GM19467 (cell line): ENCODE results near the gene ADARB2.

Experiments used
- ATAC-seq: cut with Tn5 transposase; IDR thresholded peaks from one replicate; pipeline ENCODE4 v1.9.1; 2021; ENCODE audit warnings: mild to moderate bottlenecking, moderate library complexity; ENCODE audit not compliant: unreplicated experiment

ADARB2 gene

DNA sequence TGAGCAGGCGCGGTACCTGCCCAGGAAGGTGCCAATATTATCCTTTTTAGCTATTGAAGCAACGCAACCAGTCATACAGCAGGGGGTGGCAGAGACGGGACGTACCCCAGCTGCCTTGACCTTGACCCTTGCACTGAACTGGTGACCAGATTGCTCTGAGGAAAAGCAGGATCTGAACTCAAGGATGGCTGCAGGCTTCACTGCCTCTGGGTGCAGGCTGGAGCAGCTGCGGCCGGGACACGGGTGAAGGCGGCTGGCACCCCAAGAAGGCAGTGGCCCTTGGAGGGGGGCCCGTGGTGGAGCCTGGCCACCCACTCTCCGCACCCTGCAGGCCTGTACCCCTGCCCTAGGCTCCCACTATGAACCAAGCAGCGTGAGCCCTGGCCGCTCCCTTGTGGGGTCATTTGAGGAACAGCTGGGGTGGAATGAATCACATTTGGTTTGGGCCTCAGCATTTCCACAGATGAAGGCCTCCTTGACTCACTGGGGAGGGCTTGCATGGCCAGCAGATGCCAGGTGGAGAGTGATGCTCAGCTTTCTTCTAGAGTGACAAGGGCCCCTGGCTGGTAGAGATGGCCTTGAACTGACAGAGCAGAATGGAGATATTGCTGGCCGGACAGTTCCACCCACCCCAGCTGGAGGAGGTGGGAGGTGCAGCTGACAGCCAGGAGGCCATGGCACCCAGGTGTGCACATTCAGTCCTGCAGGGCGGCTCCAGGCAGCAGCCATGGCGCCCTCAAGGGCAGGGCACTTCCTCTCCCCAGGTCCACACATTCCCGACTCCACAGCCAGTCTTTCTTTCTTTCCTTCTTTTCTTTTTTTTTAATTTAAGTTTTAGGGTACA lies 462.4 kb downstream of the ADARB2 start:
- no peak for ATAC-seq

DNA sequence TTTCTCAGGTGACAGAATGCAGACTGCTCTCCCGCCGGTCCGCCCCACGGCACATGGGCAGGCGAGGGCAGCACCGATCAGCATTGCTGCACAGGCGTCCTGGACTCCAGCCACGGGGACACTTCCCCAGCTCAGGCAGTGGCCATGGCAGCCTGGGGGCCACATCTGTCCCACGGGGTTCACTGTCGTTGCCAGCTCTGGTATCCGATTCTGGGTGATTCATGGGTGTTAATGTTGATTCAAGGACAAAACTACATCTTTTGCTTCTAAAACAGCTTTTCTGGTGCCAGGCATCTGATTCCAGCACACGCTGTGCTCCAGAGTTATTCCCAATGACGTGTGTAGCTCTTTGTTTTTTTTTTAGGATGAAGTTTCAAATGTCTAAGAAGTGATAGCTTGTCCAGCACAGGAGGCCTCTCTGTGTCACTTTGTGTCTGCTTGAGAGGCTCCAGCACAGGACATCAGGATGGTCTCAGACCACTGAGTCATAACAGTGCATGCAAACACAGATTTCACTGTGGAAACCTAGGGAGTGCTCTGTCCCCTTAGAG lies 463.1 kb downstream of the ADARB2 start:
- ATAC-seq: no peak

DNA sequence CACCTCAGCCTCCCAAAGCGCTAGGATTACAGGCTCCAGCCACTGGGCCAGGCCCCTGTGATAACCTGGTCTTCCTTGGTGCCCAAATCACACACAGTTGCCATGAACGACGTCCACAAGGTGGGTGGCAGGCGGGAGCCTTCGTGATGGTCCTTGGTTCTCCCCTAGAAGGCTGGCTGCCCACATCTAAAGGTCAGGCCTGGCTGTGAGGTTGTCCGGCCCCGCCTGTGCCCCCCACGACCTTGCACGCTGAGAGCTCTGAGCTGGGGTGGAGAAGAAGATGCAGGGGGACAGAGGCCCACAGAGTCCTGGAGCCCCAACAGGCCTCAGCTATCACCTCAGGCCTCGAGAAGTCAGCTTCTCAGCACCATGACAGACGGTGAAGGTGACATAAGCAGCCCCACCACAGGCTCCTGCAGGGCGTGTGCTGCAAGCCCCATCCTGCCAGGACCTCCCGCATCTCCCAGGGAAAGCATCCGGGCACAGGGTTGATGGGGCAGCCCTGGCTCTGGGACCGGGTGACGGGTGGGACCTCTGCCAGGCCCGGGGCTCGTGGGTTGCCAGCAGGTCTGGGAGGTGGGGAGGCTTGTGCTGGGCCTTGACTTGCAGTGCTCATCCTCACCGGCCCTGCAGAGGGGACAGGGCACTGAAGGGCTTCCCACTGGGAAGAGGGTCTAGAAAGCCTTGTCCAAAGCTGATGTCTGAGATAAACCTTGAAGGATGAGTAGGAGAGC lies 463.8 kb downstream of the ADARB2 start:
- no peak for ATAC-seq

DNA sequence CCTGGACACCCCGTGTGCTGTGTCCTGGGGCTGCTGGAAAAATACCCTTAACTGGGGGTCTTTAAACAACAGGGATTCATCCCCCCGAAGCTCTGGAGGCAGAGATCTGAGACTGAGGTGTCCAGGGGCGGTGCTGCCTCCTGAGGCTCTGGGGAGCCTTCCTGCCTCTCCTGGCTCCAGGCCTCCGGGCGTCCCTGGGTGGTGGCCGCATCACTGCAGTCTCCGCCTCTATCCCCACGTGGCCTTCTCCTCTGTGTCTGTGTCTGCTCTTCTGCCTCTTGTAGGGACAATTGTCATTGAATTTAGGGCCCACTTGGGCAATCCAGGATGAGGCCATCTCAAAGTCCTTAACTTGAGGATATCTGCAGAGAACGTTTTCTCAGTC lies 464.6 kb downstream of the ADARB2 start:
- no peak for ATAC-seq

DNA sequence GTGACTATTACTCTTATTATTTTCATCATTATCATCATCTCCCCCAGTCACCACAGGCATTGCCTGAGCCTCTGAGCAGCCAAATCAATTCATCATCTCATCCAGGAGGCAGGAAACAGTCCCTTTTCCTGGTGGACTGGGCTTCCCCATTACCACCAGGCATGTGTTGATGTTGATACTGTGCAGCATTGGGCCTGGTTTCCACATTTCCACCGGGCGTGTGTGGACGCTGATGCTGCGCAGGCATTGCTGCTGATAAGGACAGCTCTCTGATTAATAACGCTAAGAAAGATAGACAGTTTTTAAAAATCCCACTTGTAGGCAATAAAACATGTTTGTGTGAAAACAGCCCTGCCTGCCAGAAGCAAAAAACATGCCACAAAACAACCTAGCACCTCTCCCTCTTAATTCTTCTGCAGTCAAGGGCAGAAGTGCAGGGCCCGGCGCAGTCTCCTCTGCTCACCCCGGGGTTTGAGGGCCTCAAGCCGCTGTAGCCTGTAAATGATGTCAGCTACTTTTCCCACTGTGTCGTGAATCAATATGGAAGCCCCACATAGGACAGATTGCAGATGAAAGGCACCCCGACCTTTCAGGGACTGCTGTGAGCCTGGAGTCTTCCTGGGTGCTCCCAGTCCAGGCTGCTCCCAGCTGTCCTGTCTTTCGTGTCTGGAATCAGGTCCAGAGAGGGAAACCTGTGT lies 465.1 kb downstream of the ADARB2 start:
- ATAC-seq: no peak

DNA sequence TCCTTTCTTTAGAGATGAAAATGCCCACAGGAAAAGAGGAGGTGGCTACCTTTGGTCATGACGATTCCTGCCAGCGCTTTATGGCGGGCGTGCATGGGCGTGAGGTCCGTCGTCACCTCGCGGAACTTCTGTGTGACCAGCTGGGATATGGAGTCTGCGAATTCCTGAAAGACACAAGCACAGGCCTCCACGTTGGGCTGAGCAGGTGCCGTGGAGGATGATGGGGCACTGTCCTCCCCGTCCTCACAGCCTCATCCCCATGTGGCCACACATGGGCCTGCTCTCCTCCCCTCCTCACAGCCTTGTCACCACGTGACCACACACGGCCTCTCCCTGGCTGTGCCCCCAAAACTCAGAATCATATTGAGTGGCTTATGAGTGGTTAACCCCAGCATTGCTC lies 466.4 kb downstream of the ADARB2 start:
- ATAC-seq: no peak

DNA sequence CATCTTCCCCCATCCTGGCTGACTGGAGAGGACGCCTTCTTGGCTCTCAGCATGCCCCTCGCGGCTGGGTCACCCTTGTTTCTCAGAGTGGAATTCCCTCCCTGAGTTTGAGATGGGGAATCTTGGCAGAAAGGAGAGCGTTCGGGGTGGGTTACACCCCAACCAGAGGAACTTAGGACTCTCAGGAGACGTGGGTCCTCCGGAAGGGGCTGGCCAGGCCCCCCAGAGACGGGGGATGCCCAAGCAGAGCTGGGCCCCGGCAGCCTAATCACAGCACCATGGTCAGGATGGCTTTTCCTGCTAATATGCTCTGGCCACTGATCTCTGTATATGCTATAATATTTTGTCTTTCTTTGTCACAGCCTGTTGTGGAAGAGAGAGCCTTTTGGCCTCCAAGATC lies 466.8 kb downstream of the ADARB2 start:
- ATAC-seq: no peak

DNA sequence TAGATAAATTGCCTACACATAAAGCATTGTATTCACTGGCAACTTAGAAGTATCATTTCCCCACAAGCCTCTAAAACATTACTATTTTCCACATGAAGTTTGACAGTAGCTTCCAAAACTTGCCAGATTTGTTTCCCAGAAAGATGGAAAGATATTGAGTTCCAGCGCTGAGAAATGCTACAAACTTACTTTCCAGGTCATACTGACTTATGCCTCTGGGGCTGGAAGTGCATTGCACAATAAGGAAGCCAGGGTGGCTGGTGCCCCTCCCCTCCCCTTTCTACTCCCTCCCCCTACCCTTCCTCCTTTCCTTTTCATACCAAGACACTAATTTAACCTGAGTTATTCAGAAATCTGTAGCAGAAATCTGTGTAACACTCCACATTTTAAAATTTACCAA lies 468.5 kb downstream of the ADARB2 start:
- no peak for ATAC-seq

DNA sequence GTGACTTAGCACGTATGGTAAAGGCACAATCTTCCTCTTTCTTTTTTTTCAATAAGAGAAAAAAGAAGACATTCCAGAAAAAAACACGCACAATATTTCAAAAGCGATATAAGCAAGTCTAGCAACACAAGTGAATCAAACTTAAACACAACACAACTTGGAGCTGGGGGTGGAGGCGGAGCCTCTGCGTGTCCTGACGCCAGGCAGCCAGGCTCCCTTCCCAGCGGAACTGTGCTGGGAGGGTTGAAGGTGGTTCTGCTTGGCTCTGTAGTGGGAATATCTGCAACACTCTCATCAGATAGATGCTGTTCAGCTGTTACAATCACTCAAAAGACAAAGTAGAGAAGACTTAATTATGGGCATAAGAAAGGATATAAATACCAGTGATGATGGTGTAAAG lies 469.8 kb downstream of the ADARB2 start:
- no peak for ATAC-seq

DNA sequence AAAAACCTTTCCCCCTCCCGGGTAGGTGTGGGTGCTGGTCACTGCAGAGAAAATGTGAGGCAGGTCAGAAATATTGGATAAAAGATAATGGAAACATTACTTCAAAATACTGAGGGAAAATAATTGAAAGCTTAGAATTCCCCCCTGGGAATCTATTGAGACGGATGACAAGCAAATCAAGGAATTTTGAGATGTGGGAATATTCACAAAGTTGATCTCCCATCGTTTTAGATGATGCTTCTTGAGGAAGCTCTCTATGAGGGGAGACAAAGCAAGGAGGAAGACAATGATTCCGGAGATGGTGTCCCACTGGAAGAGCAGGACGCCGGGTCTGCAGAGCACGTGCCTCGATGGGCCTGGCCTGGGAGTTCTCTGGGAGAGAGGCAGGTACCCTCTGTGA lies 470.2 kb downstream of the ADARB2 start:
- no peak for ATAC-seq

DNA sequence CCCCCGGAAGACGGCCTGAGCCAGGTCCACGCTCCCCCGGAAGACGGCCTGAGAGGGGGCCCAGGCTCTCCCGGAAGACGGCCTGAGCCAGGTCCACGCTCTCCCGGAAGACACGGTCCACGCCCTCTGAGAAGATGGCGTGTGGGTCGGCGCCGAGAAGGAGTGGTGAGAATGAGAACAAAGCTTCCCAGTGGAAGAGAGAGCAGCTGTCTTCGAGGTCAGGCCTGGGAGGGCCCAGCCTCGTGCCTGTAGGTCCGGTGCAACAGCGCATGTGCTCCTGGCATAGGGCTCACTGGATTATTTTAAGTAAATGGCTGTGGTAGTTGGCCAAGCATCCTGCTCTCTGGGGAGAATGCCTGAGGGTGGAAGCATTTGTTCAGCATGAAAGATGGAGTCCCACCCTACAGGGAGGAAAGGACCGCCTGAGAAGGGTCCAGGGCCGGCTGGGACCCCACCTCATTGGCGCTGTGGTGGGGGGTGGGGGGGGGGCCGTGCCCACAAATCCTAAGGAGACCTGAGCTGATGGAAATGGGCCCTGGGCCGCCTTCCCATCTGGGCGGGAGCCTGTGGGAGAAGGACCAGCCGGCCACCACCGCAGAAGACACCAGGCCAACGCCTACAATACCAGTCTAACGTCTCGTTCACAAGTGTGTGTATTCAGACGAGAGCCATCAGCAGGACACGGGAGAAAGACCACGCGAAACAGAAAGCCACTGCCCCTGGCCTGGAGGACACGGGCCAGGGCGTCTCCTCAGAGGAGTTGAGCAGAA lies 471.1 kb downstream of the ADARB2 start:
- ATAC-seq: no peak

DNA sequence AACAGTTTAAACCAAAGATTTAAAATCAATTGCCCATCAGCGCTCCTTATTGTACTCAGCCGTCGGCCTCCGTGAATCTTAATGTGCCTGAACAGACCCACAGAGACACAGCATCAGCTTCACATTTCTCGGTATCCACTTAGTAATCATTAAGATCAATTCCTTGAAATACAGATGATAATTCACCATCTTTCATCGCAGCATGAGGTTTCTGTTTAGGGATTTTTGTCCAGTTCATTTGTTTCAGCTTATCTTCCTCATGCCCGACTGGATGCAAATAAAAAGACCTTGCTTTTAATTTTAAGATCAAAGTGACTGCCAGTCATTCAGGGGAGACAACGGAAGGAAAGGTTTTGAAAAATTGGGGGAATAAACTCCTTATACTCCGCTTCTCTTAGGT lies 473.3 kb downstream of the ADARB2 start:
- no peak for ATAC-seq

DNA sequence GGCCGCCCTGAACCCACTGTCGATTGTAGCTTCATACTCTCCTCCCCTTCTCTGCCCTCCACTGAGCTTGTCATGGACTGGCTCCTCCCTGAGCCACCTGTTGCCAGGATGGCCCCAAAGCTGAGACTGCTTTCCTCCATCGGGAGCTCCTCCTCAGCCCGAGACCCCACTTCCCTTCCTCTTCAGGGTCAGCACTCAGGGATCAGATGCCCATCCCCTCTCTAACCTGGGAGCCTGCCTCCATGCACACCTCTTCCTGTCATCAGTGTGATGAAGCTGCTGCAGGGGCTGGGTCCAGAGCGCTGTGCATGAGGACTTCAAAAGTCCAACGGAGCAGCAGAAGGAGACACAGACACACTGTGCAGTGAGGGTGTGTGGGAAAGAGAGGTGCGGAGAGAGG lies 480.1 kb downstream of the ADARB2 start:
- no peak for ATAC-seq

DNA sequence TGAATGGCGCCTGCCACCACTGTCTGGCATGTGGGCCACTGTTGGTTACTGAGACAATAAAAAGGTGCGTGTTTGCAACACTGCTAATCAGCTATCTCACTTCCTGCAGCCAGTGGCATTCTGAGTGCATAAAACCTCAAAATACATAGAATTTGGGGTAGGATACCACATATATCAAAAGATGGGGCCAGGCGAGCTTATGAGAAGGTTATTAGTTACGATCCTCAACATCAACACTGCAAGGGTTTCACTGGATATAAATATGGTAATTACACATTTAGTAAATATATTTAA lies 480.9 kb downstream of the ADARB2 start:
- ATAC-seq: no peak

DNA sequence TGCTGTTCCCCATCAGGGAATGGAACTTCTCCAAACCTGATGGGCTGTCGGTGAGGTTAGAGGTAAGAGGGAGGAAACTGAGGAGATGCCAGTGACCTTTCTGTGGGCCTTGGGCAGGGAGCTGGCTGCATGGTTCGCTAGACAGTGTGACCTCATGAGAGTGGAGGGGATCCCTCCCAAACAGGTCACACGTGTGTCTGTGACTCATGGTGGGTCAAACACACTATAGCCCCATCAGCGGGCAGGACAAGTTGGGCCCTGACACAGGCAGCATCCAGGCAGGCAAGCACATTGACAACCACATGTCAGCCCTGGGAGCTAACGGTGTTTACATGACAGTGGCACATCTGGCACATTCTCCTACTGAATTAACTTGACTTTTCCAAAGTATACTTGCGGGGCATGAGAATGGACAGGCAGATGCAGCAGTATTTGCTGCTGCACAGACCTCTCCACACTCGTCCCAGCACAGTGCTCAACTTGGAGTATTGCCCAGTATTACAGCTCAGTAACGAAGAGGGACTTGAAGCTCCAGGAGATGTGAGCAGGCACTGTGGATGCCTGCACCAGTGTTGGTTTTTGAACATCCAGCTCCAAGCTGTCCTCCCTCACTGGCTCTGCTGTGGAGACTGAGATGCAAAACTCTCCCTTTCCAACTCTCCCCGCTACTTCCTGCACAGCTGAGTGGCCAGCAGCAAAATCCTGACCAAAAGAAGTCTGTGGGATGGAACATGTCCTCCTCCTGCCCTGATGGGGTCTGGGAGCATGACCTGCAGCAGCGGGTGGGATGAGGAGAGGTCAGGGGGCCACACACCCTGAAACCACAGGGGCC lies 481.5 kb downstream of the ADARB2 start:
- no peak for ATAC-seq

DNA sequence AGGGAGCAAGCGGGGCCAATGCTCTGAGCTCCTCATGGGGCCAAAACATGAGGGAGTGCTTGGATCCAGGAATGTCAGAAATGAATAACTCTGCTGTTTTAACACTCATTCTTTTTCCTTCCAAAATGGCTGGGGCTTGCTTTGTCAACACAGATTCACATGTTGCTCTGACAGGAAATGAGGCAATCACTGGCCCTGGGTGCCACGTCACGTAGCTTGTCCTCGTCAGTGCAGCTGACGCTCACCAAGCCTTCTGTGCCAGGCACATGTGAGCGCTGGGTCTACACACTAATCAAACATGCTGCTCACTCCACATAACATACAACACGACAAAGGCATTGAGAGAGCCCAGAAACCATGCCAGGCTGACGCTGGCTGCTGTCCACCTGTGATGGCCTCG lies 482.2 kb downstream of the ADARB2 start:
- ATAC-seq: no peak

DNA sequence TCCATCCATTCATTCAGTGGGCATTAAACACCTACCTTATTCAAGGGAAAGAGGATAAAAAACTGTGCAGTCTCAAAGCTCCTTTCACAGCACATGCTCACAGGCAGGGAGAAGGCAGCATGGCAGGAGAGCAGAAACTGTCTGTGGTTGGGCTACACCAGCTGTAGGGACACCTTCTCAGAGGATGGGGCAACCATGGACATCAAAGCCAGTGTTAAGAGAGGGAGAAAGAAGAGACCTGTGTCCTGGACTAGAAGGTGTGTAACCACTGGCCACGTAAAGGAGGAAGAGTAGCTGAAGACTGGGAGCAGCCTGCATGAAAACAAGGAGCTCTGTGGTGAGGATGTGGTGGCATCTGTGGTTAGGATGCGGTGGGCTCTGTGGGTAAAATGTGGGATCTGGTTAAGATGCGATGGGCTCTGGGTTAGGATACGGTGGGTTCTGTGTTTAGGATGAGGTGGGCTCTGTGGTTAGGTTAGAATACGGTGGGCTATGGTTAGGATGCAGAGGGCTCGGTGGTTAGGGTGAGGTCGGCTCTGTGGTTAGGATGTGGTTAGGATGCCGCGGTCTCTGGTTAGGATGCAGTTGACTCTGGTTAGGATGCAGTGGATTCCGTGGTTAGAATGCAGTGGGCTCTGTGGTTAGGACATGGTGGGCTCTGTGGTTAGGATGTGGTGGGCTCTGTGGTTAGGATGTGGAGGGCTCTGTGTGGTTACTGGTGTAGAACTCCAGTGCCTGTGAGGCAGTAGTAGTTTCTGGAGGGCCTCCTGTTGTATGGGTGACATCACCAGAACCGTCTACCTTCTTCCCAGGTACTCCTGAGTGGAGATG lies 483.6 kb downstream of the ADARB2 start:
- no peak for ATAC-seq

DNA sequence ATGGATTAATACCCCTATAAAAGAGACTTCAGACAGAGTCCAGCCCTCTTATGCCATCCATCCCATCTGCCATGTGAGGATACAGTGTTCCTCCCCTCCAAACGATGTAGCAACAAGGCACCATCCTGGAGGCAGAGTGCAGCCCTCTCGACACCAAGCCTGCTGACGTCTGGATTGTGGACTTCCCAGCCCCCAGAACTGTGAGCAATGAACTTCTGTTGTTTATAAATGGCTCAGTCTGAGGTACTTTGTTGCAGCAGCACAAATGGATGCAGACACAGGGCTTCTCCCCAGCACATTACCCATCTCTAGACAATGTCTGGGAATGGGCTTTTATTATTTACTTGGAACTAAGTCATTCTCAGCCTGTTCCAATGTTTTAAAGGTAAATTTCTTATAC lies 485.6 kb downstream of the ADARB2 start:
- no peak for ATAC-seq
